Stomach (tissue), 4 donors: ENCODE data around the gene GALNT2.

Experiments
- EP300 ChIP-seq: sonication (generic); formaldehyde crosslinking; IDR thresholded peaks from one replicate; pipeline ENCODE4 v1.6.1; 2017; ENCODE audit warnings: antibody characterized with exemption
- POLR2A ChIP-seq, 4 donors: fragments of 450-650 bp; IDR thresholded peaks; one replicate each; pipeline ENCODE4 v1.6.1; 2016; ENCODE audit warnings: antibody characterized with exemption in 4 of 4, control low read depth in 2 of 4, mild to moderate bottlenecking in 1 of 4, moderate library complexity in 1 of 4
- POLR2AphosphoS5 ChIP-seq, 3 donors: sonication (generic); formaldehyde crosslinking; IDR thresholded peaks; one replicate each; pipeline ENCODE4 v1.6.1; 2016; ENCODE audit warnings: antibody characterized with exemption in 3 of 3
- TF ChIP-seq, protein P1 (sequence below), 7 experiments: fragments of 450-650 bp in 4 of 7; fragments of 200-600 bp in 3 of 7; sonication (generic) in 3 of 7; IDR thresholded peaks; one replicate each; pipeline ENCODE4 v1.5.1; 2016 to 2019; ENCODE audit warnings: antibody characterized with exemption in 7 of 7, control low read depth in 2 of 7, mild to moderate bottlenecking in 1 of 7

- TF ChIP-seq, protein P1, sequence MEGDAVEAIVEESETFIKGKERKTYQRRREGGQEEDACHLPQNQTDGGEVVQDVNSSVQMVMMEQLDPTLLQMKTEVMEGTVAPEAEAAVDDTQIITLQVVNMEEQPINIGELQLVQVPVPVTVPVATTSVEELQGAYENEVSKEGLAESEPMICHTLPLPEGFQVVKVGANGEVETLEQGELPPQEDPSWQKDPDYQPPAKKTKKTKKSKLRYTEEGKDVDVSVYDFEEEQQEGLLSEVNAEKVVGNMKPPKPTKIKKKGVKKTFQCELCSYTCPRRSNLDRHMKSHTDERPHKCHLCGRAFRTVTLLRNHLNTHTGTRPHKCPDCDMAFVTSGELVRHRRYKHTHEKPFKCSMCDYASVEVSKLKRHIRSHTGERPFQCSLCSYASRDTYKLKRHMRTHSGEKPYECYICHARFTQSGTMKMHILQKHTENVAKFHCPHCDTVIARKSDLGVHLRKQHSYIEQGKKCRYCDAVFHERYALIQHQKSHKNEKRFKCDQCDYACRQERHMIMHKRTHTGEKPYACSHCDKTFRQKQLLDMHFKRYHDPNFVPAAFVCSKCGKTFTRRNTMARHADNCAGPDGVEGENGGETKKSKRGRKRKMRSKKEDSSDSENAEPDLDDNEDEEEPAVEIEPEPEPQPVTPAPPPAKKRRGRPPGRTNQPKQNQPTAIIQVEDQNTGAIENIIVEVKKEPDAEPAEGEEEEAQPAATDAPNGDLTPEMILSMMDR (IDR thresholded peaks at IDR 0.05): no peak
- TF ChIP-seq POLR2AphosphoS5 (IDR thresholded peaks at IDR 0.05): no peak
- no peak for TF ChIP-seq POLR2A (IDR thresholded peaks at IDR 0.05)
- no peak for TF ChIP-seq EP300
Observed at GRCh38 chr1:230323686-230324085, 256.6 kb downstream of the GALNT2 start.
